ENCODE measurements around the gene GNG2. TPM values are rescaled to one million over a fixed set of nuclear protein-coding genes. Genes with fewer than 3 reads are reported as not detected.

The GNG2 gene
- total RNA-seq, 1 experiment from 2014 or later = 7.0 TPM

DNA sequence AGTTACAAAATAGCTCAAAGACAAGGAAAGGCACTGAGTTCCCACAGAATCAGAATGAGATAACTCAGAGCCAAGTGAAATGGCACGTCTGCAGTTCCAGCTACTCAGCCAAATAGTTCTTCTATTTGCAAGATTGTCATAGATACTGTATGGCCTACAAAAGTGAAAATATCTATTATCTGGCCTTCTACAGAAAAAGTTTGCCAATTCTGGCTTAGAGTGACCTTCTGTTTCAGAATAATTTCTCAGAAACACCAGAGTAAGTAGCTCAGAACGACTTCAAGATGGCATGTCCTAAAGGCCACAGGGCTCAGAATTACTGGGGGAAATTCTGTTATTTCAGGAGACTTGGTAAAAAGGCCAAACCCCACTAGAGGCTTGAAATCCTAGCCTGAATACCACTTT is 118.3 kb downstream of the GNG2 start:
- no peak for DNase-seq
- H4K8ac ChIP-seq (replicated peaks; ENCODE audit: insufficient read length, low read depth, low read length) = no peak overlapping the region
- H3K4me3 Mint-ChIP-seq = no peak overlapping the region
- H3K4ac ChIP-seq (ENCODE audit: low read depth, low read length) = no peak overlapping the region
- H3K4me1 ChIP-seq (ENCODE audit: insufficient read depth, low read length) = no peaks in the 10 kb centered on the region
- H3K9ac ChIP-seq (ENCODE audit: extremely low read depth, insufficient read length, low read length) = no peak overlapping the region
- H3K4me2 ChIP-seq (ENCODE audit: insufficient read depth, insufficient read length, low read length) = no peak overlapping the region
- no peak overlapping the region for H2BK15ac ChIP-seq (ENCODE audit: low read depth, low read length)
- H3K27me3 Mint-ChIP-seq (ENCODE audit: low read depth) = peaks cover 8% of the 10 kb centered on the region
- no peak overlapping the region for H2BK120ac ChIP-seq (ENCODE audit: low read depth, low read length, poor library complexity, severe bottlenecking)
- H4K91ac ChIP-seq (ENCODE audit: insufficient read length, low read depth, low read length) = no peak overlapping the region
- H3K18ac ChIP-seq (ENCODE audit: insufficient read length, low read depth, low read length) = no peak overlapping the region
- H3K4me1 Mint-ChIP-seq = peaks cover 13 to 15% of the 10 kb centered on the region in 2 experiments
- no peak overlapping the region for H2BK20ac ChIP-seq (ENCODE audit: low read depth, low read length, poor library complexity, severe bottlenecking)
- no peaks in the 10 kb centered on the region for H3K79me1 ChIP-seq (ENCODE audit: insufficient read depth, low read depth, low read length, poor library complexity, severe bottlenecking)
- H3K14ac ChIP-seq (ENCODE audit: insufficient read depth, low read length) = no peak overlapping the region
- H4K5ac ChIP-seq (ENCODE audit: insufficient read length, low read depth, low read length) = no peak overlapping the region
- H3K36me3 Mint-ChIP-seq (ENCODE audit: insufficient read depth in 1 of 3, low read depth in 3 of 3) = no peaks in the 10 kb centered on the region
- H3K9me3 Mint-ChIP-seq = no peaks in the 10 kb centered on the region
- H3K23ac ChIP-seq (ENCODE audit: insufficient read length, low read depth, low read length) = no peak overlapping the region
- TF ChIP-seq, protein P1, sequence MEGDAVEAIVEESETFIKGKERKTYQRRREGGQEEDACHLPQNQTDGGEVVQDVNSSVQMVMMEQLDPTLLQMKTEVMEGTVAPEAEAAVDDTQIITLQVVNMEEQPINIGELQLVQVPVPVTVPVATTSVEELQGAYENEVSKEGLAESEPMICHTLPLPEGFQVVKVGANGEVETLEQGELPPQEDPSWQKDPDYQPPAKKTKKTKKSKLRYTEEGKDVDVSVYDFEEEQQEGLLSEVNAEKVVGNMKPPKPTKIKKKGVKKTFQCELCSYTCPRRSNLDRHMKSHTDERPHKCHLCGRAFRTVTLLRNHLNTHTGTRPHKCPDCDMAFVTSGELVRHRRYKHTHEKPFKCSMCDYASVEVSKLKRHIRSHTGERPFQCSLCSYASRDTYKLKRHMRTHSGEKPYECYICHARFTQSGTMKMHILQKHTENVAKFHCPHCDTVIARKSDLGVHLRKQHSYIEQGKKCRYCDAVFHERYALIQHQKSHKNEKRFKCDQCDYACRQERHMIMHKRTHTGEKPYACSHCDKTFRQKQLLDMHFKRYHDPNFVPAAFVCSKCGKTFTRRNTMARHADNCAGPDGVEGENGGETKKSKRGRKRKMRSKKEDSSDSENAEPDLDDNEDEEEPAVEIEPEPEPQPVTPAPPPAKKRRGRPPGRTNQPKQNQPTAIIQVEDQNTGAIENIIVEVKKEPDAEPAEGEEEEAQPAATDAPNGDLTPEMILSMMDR (conservative IDR thresholded peaks at IDR 0.05) = no peak
- no peak overlapping the region for H3K27ac Mint-ChIP-seq
- H2AK5ac ChIP-seq (ENCODE audit: insufficient read length, low read length) = no peak overlapping the region
- no peaks in the 10 kb centered on the region for H3K23me2 ChIP-seq (ENCODE audit: insufficient read length, low read depth, low read length, poor library complexity, severe bottlenecking)
- no CpG with 5 or more reads among the region's 2 CpGs for WGBS (ENCODE audit: extremely low coverage, insufficient read length, low lambda C conversion rate)
- H4K20me1 ChIP-seq (ENCODE audit: control insufficient read depth, insufficient read depth, insufficient read length) = no peaks in the 10 kb centered on the region
- no peak overlapping the region for H2BK5ac ChIP-seq (ENCODE audit: insufficient read length, low read length)
- no peaks in the 10 kb centered on the region for H3K27me3 ChIP-seq (ENCODE audit: insufficient read depth, low read length)
- no peak overlapping the region for H2BK12ac ChIP-seq (ENCODE audit: insufficient read length, low read depth, low read length)
- H3K27ac ChIP-seq (ENCODE audit: insufficient read length, low read depth, low read length) = no peak overlapping the region
- no peaks in the 10 kb centered on the region for H3K9me3 ChIP-seq (ENCODE audit: control insufficient read depth, low read depth, low read length)
- H3K79me2 ChIP-seq (ENCODE audit: insufficient read depth, low read length) = no peaks in the 10 kb centered on the region
- H3T11ph ChIP-seq (ENCODE audit: low read length) = no peak overlapping the region
- H3K56ac ChIP-seq (ENCODE audit: insufficient read length, low read depth, low read length) = no peak overlapping the region
- no peak overlapping the region for H2AFZ ChIP-seq (ENCODE audit: low read length)
